A673 (cell line): ENCODE measurements around the gene THRB.

ENCODE experiments used
- EZH2 ChIP-seq: fragments of 200-600 bp; sonication (generic); IDR thresholded peaks from 2 replicates; pipeline ENCODE4 v1.6.1; 2017; ENCODE audit warnings: borderline replicate concordance, low read depth, mild to moderate bottlenecking, mixed read lengths, antibody characterized with exemption, low read length; ENCODE audit not compliant: poor library complexity, severe bottlenecking
- TF ChIP-seq, protein P1 (sequence below): fragments of 300-800, 200-600 bp; sonication (generic); conservative IDR thresholded peaks from 2 replicates; pipeline ENCODE4 v1.5.1; 2017; ENCODE audit warnings: low read depth, mild to moderate bottlenecking, antibody characterized with exemption, low read length, moderate library complexity, mixed read lengths

DNA sequence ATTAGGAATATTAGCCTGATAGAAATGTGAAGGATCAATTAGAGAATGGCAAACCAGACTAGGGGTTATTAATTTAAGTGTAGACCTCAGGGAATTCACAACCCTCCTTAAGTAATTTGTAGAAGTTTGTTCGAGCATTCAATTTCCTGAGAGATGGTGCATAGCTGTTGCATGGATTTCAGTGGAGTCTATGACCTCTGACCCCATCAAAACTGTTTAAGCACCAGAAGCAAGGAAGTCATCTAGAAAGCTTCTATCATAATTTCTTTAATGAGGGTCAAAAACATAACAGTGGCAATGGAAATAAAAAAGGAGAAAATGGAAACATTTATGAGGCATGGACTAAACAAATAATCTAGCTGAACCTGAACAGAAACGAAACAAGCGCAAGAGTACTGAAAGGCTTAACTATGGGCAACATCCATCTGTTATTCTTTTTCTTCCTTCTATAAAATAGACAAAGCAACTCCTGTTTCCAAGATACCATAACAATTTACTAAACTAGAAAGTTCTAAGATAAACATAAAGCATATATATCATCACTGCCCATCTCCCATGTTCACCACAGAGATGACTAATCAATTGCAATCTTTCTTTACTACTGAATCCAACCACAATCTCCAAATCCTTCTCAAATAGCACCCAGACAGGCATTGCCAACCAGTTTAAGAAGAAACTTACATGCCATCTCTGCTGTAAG is 151.4 kb downstream of the THRB start:
- no peak for TF ChIP-seq EZH2
- TF ChIP-seq, protein P1, sequence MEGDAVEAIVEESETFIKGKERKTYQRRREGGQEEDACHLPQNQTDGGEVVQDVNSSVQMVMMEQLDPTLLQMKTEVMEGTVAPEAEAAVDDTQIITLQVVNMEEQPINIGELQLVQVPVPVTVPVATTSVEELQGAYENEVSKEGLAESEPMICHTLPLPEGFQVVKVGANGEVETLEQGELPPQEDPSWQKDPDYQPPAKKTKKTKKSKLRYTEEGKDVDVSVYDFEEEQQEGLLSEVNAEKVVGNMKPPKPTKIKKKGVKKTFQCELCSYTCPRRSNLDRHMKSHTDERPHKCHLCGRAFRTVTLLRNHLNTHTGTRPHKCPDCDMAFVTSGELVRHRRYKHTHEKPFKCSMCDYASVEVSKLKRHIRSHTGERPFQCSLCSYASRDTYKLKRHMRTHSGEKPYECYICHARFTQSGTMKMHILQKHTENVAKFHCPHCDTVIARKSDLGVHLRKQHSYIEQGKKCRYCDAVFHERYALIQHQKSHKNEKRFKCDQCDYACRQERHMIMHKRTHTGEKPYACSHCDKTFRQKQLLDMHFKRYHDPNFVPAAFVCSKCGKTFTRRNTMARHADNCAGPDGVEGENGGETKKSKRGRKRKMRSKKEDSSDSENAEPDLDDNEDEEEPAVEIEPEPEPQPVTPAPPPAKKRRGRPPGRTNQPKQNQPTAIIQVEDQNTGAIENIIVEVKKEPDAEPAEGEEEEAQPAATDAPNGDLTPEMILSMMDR: no peak
